Activated T-helper 2 cell treated with anti-CD3 and anti-CD28 coated beads, Interferon-gamma antibody, Interleukin-2, Interleukin-4, amounts not matched to agents 10 μg/mL and 5 μg/mL and 100 μg/mL, durations not matched to agents 14 hours and 24 hours and 36 hours (primary cell): ENCODE measurements around the gene GPR143. TPM values are rescaled to one million over a fixed set of nuclear protein-coding genes. Genes with fewer than 3 reads are reported as not detected.

Experiments used
- DNase-seq: peaks from one replicate; pipeline ENCODE4 v3.0.0; 2021; ENCODE audit warnings: low spot score
- H3K27ac Mint-ChIP-seq: one replicate; pipeline ENCODE4 v1.8.0; 2021; ENCODE audit warnings: mixed read lengths
- H3K27me3 Mint-ChIP-seq: one replicate; pipeline ENCODE4 v1.8.0; 2021; ENCODE audit warnings: low read depth, mixed read lengths
- H3K36me3 Mint-ChIP-seq: one replicate; pipeline ENCODE4 v1.8.0; 2021; ENCODE audit warnings: low read depth, mixed read lengths
- H3K4me1 Mint-ChIP-seq: one replicate; pipeline ENCODE4 v1.8.0; 2021; ENCODE audit warnings: low read depth, mixed read lengths
- H3K4me3 Mint-ChIP-seq: one replicate; pipeline ENCODE4 v1.8.0; 2021; ENCODE audit warnings: low read depth, mild to moderate bottlenecking, moderate library complexity, mixed read lengths
- H3K9me3 Mint-ChIP-seq: one replicate; pipeline ENCODE4 v1.8.0; 2021; ENCODE audit warnings: mixed read lengths
- intact Hi-C: fragments of 100-400 bp; cut with micrococcal nuclease; formaldehyde crosslinking; loops from one replicate; pipeline ENCODE4 v1.15.1; 2023
- total RNA-seq: library from RNA; stranded (reverse); gene quantifications from 2 replicates; pipeline ENCODE4 v1.2.3, GENCODE V29; 2022

The GPR143 gene
- total RNA-seq, 1 donor from 2014 or later, result not detected

DNA sequence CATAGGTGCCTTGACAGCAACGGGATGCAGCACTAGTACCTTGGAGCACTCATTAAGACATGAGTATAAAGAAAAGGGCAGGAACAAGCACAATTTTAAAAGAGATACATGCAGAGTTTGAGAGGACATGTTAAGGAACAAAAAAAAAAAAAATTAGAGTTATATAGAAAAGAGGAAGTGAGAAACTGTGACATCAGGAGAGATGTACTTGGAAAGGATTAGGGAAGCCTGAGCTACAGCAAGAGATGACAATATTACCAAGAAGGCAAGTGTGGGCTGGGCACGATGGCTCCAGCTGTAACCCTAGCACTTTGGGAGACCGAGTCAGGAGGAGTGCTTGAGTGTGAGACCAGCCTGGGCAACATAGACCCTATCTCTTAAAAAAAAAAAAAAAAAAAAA is 37.4 kb downstream of the GPR143 start:
- DNase-seq, result no peak
- intact Hi-C loops, result no loop called here
- Mint-ChIP-seq H3K27me3 (no peaks in the 10 kb centered on the region), H3K4me1 (peaks cover 10% of the 10 kb centered on the region), H3K27ac (no peak overlapping the region), H3K9me3 (peaks cover 22% of the 10 kb centered on the region), H3K4me3 (no peak overlapping the region), H3K36me3 (peaks cover 11% of the 10 kb centered on the region)

DNA sequence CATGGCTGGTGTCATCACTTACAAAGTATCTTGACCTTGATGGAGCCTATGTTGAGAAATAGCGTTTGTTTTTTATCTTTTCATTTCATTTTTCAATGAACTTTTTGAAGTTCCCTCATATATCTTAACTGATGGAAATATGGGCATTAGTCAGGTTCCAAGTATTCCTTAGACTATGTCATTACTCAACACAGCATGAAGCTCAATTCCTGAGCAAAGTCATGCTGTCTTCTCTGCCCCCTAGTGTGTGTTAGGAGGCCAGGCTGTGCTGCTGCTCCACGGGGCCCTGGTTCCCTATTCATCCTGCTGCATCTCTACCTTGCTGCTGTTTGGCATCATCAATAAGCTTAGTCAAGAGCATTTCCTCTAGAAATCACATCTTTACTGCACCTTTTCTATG is 40.9 kb downstream of the GPR143 start:
- Mint-ChIP-seq H3K27me3 (no peaks in the 10 kb centered on the region), H3K36me3 (peaks cover 40% of the 10 kb centered on the region), H3K27ac (no peak overlapping the region), H3K9me3 (peaks cover 35% of the 10 kb centered on the region), H3K4me1 (peaks cover 3% of the 10 kb centered on the region), H3K4me3 (no peak overlapping the region)
- intact Hi-C loops, result no loop called here
- DNase-seq, result no peak

DNA sequence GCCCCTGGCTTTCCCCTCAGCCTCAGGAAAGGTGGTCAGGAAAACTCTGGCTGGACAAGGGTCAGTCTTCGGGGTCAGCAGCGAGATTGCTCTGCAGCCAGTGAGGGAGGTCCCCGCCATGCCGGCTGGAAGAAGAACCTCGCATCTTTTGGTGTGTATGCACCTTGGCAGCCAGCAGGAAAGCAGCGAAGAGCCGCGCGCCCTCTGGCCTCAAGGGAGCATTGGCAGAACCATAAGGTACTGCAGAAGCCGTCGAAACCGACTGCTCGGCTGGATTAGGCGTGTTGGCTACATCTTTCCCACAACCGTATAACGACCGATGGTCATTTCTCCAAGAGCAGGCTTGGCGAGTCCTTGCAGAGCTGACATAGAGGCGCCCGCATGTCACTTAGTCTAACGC is 48.3 kb downstream of the GPR143 start:
- Mint-ChIP-seq H3K36me3 (peaks cover 71% of the 10 kb centered on the region), H3K4me3 (no peak overlapping the region), H3K9me3 (peaks cover 12% of the 10 kb centered on the region), H3K27me3 (no peaks in the 10 kb centered on the region), H3K27ac (no peak overlapping the region), H3K4me1 (no peaks in the 10 kb centered on the region)
- intact Hi-C loops, result no loop called here
- DNase-seq, result no peak

DNA sequence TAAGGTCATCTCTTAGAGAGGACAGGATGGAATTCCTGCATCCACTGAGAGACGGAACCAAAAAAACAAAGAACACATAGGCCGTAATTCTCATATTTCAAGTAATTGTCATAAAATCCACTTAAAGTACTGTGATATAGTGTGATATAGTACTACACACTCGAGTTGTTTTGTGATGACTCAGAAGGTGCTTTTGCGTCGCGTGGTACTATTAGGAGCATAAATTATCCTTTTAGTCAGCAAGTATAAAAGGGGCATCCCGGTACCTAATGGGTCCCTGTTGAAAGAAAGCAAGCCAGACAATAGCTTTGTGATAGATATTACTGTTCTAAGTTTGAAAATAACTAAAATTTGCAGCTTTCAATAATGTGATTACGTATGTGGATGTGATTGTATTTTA is 55.3 kb downstream of the GPR143 start:
- DNase-seq, result no peak
- no peak overlapping the region for H3K4me3 Mint-ChIP-seq
- H3K9me3 Mint-ChIP-seq, result no peaks in the 10 kb centered on the region
- H3K4me1 Mint-ChIP-seq, result peaks cover 6% of the 10 kb centered on the region
- no peak overlapping the region for H3K27ac Mint-ChIP-seq
- peaks cover 41% of the 10 kb centered on the region for H3K36me3 Mint-ChIP-seq
- H3K27me3 Mint-ChIP-seq, result no peaks in the 10 kb centered on the region
- intact Hi-C loops, result no loop called here

DNA sequence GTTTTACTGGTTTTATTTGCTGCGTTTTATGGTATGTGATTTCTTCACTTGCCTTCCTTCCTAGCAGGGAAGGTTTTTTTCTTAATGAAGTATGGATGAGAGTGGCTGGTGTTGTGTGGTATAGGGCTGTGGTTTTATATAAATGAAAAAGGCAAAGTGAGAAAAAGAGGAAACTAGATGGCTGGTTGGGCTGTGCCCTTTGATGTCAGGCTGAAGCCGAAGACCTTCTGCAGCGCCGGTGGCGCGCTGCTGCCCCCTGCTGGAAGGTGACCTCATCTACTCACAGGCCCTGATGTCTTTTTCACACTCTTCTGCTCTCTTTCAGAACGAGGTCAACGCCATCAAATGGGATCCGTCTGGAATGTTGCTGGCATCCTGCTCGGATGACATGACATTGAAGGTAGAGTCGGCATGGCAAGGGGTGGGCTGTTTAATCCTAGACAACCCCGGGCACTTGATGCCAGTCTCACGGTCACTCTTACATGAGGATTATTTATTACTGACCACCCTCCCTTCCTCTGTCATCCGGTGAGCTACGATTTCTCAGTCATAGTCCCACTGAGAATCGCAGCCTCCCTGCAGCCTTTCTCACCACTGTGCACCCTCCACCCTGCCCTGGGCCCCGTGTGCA is 56.6 kb downstream of the GPR143 start:
- Mint-ChIP-seq H3K4me1 (peaks cover 6% of the 10 kb centered on the region), H3K9me3 (no peaks in the 10 kb centered on the region), H3K36me3 (peaks cover 45% of the 10 kb centered on the region), H3K4me3 (no peak overlapping the region), H3K27me3 (no peaks in the 10 kb centered on the region), H3K27ac (peak overlapping the region; percentile 67)
- intact Hi-C loops, result loop anchor here (1.0 to 10.0 kb wide), 3 partner anchors 244 to 893 kb away; partner anchors contain the start of gene TBL1X
- DNase-seq, result peak; percentile 53

DNA sequence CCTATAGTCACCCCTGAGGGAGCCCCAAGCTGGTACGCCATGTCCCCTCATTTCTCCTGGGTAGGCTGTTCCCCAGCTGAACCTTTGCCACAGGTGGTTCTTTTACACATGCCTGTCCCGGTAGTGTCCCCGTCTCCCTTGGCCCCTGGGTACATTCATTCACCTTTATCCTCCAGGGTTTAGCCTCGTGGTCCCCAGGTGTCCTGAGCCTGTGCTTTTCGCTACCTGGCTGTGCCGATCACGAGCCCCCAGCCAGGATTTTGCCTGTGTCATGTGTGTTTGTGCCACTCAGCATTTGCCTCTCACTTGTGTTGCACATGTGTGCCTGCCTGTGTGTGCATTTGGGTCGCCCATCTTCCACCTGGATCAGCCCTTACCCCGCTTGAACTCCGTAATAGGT is 57.6 kb downstream of the GPR143 start:
- Mint-ChIP-seq H3K4me1 (peaks cover 6% of the 10 kb centered on the region), H3K36me3 (peaks cover 46% of the 10 kb centered on the region), H3K27me3 (no peaks in the 10 kb centered on the region), H3K9me3 (no peaks in the 10 kb centered on the region), H3K4me3 (no peak overlapping the region), H3K27ac (no peak overlapping the region)
- intact Hi-C loops, result loop anchor here (5.0 to 10.0 kb wide), 2 partner anchors 243 to 736 kb away; partner anchors contain the start of gene TBL1X
- DNase-seq, result no peak

DNA sequence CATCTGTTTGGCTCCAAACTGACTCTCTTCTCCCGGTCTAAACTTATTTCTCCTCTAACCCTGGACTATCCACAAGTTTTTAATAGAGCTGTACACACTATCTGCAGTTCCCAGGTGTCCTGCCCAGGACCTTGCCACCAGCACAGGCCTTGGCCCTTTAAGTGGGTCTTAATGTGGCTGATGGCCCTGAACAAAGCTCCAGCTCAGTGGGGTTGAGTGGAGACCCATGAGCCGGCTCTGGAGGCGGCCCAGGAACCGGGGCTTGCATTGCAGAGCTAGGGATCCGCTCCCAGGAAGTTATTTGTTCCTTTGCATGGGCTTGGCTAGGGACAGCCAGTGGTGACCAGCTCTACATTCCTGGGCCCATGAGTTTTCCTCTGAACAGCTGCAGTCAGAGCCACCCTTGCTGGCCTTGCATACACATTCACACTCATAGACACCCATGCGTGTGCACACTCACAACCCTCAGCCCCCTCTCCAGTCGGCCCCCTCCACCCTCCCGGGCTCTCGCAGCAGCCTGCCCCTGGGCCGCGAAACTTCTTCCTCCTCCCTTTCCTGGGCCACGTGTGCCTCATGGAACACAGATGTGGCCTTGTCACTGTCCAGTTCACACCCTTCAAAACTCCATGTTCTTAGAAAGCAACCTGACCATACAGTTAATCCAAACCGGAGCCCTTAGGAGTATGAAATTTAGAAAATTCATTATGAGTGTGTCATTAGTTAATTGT is 58.2 kb downstream of the GPR143 start:
- peaks cover 6% of the 10 kb centered on the region for H3K4me1 Mint-ChIP-seq
- H3K36me3 Mint-ChIP-seq, result peaks cover 42% of the 10 kb centered on the region
- intact Hi-C loops, result loop anchor here (5.0 to 10.0 kb wide), 2 partner anchors 243 to 735 kb away; partner anchors contain the start of gene TBL1X
- H3K9me3 Mint-ChIP-seq, result no peaks in the 10 kb centered on the region
- H3K27ac Mint-ChIP-seq, result no peak overlapping the region
- no peaks in the 10 kb centered on the region for H3K27me3 Mint-ChIP-seq
- H3K4me3 Mint-ChIP-seq, result no peak overlapping the region
- DNase-seq, result no peak

DNA sequence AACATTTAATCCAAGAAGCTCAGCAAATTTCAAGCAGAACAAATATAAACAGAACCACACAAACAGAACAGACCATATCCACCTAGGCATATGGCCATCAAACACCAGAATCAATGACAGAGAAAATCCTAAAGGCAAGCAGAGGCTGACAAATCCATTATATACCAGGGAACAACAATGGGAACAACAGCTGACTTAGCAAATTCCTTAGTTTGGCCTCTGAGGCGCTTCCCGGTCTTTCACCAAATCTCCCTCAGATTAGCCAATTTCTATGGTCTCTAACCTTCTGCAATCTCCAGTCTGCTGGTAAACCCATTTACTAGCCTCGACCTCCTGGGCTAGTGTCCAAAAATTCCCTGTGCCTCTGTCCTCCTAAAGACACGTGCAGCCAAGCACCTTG is 59.2 kb downstream of the GPR143 start:
- Mint-ChIP-seq H3K27me3 (no peaks in the 10 kb centered on the region), H3K27ac (no peak overlapping the region), H3K4me1 (peaks cover 6% of the 10 kb centered on the region), H3K36me3 (peaks cover 36% of the 10 kb centered on the region), H3K9me3 (no peaks in the 10 kb centered on the region), H3K4me3 (no peak overlapping the region)
- intact Hi-C loops, result loop anchor here (5.0 to 10.0 kb wide), 2 partner anchors 242 to 734 kb away; partner anchors contain the start of gene TBL1X
- DNase-seq, result no peak

DNA sequence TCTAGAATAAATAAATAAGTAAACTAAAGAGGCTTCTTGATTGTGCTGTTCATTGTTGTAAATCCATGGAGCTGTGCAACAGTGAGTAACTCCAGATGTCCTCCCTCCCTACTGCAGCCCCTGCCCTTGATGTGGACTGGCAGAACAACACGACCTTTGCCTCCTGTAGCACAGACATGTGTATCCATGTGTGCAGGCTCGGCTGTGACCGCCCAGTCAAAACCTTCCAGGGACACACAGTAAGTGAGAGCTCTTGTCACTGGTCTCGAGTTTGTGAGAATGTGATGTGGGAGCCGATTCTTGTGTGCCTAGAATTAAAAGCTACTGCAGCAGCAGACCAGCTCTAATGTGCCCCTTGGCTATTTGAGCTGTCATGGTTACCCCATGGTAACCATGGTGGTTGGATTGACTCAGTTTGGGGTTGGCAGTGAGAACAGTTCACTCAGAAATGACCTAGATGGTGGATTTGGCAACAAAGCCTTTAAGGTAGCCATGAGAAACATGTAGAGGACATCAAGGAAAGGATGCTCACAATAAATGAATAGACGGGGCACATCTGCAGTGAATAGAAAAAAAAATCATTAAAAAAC is 60.7 kb downstream of the GPR143 start:
- DNase-seq, result no peak
- Mint-ChIP-seq H3K4me3 (no peak overlapping the region), H3K9me3 (no peaks in the 10 kb centered on the region), H3K4me1 (peaks cover 6% of the 10 kb centered on the region), H3K27ac (no peak overlapping the region), H3K27me3 (no peaks in the 10 kb centered on the region), H3K36me3 (peaks cover 45% of the 10 kb centered on the region)
- intact Hi-C loops, result loop anchor here (5.0 to 10.0 kb wide), 2 partner anchors 240 to 733 kb away; partner anchors contain the start of gene TBL1X

DNA sequence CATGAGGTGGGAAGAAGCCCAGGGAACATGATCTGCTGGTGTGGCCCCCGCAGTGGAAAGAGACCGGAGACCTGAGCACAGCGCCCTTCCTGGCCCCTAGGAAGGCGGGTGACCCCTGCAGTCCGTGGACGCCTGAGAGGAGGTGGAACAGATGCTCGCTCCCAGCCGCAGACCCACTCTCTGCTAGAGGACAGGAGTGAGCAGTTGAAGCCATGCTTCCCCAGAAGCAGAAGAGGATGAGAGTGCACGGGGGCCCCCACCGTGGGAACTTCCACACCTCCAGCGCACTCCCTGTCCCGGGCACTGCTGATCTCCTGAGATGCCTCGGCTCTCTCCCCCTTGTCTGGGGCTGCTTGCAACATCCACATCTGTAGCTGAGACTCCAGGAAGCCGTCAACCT is 62.2 kb downstream of the GPR143 start:
- Mint-ChIP-seq H3K36me3 (peaks cover 47% of the 10 kb centered on the region), H3K4me3 (no peak overlapping the region), H3K27ac (no peak overlapping the region), H3K27me3 (no peaks in the 10 kb centered on the region), H3K9me3 (no peaks in the 10 kb centered on the region), H3K4me1 (peaks cover 1% of the 10 kb centered on the region)
- DNase-seq, result no peak
- intact Hi-C loops, result loop anchor here (10.0 kb wide), 1 partner anchor 239 kb away; the partner anchor contains the start of gene TBL1X

DNA sequence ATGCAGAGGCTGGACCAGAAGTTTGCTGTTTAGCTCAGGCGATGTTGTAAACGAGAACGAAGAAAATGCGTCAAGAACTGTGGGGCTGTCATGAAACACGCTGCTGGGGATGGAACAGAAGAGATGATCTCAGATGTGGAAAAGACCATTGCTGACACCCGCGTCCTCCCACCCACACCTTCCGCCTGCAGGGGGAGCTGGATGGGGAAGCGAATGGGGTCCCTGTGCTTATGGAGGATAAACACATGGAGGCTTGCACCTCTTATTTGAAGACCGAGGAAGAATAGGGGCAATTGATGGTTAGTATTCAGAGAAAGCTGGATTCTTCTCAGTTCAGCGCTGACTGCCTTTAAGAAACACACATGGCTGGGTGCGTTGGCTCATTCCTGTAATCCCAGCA is 63.9 kb downstream of the GPR143 start:
- Mint-ChIP-seq H3K9me3 (no peaks in the 10 kb centered on the region), H3K4me1 (no peaks in the 10 kb centered on the region), H3K27ac (no peak overlapping the region), H3K27me3 (no peaks in the 10 kb centered on the region), H3K4me3 (no peak overlapping the region), H3K36me3 (peaks cover 44% of the 10 kb centered on the region)
- intact Hi-C loops, result loop anchor here (10.0 kb wide), 1 partner anchor 237 kb away; the partner anchor contains the start of gene TBL1X
- DNase-seq, result no peak

DNA sequence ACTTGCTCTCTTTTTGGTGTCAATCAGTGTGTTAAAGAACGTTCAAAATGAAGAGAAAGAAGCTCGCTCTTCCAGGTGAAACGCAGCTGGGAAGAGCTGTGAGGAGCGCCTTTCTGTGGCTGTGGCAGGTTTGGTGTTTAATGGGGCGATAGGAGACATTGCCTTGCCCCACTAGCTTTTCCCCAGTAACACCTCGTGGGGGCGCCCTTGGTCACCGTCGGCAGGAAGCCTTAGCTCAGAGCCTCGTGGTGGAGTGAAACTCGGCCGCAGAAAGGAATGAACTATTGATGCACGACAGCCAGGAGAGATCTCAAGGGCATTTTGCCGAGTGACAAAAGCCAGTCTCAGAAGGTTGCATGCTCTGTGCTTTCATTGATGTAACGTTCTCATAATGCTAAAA is 65.1 kb downstream of the GPR143 start:
- no peak overlapping the region for H3K27ac Mint-ChIP-seq
- H3K9me3 Mint-ChIP-seq, result no peaks in the 10 kb centered on the region
- H3K4me1 Mint-ChIP-seq, result no peaks in the 10 kb centered on the region
- no peak for DNase-seq
- peaks cover 47% of the 10 kb centered on the region for H3K36me3 Mint-ChIP-seq
- no peak overlapping the region for H3K4me3 Mint-ChIP-seq
- no peaks in the 10 kb centered on the region for H3K27me3 Mint-ChIP-seq
- intact Hi-C loops, result loop anchor here (10.0 kb wide), 1 partner anchor 236 kb away; the partner anchor contains the start of gene TBL1X

DNA sequence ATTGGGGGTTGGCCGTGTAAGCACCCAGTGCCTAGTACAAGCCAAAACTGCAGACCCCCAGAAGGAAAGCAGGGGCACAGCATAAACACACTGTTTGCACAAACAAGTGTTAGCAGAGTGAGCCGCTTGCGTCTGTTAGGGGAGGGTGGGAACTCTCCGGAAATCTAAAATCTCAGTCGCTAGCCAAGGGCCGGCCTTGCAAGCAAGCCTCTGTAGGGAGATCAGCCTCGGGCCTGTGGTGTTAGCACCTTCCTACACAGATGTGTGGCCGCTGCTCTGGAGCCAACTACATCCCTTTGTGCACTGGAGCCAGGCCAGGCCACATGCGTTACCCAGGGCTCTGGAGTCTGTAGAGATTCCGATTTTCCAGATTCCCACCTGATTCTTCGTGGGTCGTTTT is 67.1 kb downstream of the GPR143 start:
- no peak for DNase-seq
- Mint-ChIP-seq H3K4me3 (no peak overlapping the region), H3K9me3 (no peaks in the 10 kb centered on the region), H3K4me1 (peaks cover under 1% of the 10 kb centered on the region), H3K27me3 (no peaks in the 10 kb centered on the region), H3K36me3 (peaks cover 48% of the 10 kb centered on the region), H3K27ac (no peak overlapping the region)
- intact Hi-C loops, result no loop called here
